GM19351 (cell line): ENCODE results near the gene MTARC2.

Source experiments
- ATAC-seq: cut with Tn5 transposase; IDR thresholded peaks from one replicate; pipeline ENCODE4 v1.9.1; 2021; ENCODE audit warnings: mild to moderate bottlenecking, moderate library complexity; ENCODE audit not compliant: unreplicated experiment

MTARC2 gene

DNA sequence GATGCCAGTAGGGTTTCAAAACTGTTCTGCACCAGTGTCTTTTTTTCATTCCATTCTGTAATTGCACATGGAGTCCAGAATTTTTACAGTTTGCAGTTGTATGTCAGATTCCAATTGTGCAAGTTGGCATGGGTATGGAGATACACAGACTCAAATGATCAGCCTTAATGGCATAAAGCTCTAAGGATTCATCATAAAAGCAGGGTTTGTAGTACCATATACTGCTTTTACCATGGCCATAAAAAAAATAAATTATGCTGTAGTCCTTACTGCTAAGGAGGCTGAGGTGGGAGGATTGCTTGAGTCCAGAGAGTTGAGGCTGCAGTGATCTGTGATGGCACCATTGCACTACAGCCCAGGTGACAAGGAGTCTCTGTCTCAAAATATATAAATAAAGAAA lies 48.9 kb downstream of the MTARC2 start:
- no peak for ATAC-seq

- ATAC-seq = no peak
Observed at GRCh38 chr1:220797553-220797952, 49.4 kb downstream of the MTARC2 start.

- ATAC-seq = no peak
Observed at GRCh38 chr1:220798338-220798737, 50.2 kb downstream of the MTARC2 start.

GRCh38 chr1:220800262-220800661 lies 52.1 kb downstream of the MTARC2 start:
- no peak for ATAC-seq

GRCh38 chr1:220803401-220804201 lies 55.5 kb downstream of the MTARC2 start:
- no peak for ATAC-seq

- ATAC-seq = no peak
Observed at GRCh38 chr1:220804202-220804586, 56.1 kb downstream of the MTARC2 start.

DNA sequence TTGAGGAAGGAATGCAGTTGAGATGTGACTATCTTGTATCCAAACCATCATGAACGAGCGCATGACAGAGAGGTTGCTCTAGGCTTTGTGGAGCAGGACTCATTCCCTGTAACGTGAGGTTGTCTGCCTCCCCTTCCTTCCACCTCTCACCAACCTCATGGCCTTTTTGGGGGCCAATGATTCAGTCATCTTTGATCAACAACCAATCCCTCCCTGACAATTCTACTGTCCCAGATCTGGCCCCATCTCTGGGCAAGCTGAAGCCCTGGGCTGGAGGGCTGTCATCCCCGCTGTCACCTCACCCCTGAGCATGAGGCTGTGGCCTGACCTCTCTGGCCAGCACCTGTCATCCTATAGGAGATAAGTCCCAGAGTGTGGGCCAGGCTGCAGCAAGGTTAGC lies 58.3 kb downstream of the MTARC2 start:
- ATAC-seq = no peak

DNA sequence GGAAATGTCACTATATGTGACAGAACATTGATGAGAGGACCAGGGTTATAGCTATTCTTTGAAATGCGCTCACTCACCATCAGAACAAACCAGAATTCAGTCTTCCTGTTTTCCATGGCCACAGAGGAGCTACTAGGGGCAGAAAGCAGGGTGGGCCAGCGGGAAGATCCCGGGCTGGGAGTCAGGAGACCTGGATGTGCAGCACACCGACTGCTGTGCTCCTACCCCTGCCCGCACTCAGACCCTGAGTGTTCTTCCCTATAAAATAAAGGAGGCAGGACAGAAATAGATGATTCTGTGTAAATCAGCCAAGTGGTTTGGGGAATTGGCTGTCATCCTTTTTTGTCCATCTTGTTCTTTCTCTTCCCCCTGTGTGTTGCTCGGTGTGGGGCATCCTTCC lies 59.6 kb downstream of the MTARC2 start:
- ATAC-seq = no peak

DNA sequence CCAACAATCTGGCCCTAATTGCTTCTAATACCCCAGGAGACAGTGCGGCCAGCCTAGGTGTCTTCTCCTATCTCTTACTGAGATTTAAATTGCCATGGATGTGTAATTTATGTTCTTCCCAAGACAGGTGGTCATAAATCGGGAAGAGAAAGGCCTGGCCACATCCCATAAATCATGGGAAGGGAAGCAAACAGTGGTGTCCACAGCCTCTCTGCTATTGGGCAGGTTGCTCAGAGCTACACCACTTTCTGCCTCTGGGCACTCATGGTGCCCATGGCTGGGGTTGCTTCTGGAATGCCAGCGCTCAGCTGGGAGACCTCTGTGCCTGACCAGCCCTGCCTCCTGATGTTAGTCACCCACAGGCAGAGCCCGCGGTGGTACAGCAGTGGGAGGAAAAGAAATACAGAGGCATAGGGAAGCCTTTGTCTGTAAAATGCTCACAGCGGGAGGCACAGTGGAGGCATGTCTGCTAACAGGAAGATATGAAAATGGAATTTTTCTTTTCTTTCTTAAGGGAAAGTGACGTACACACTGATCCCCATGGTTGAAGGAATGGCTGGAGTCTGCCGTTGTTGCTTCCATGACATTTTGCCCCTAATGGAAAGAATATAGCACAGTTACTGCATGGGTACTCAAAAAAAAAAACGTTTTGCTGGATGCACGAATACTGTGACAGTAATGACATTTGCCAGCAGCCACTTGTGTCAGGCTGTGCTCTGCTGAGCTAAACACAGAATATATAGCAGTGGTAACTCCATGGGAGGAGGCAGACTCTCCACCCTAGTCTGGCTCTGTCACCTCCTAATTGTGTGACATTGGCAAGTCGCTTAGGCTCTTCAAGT lies 60.4 kb downstream of the MTARC2 start:
- no peak for ATAC-seq

DNA sequence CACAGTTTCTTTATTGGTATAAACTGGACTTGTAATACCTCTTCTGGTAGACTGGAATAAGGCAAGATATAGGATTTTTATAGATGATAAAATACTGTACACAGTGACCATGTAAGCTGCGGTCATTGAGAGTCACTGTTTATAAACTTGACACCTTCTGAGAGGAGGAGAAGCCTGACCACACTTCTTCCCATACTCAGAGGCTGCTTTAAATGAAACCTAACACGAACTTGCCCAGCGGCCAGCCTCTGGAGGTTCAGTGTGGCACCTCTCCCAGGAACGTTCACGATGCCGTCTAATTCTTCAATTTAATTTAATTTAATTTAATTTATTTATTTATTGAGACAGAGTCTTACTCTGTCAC lies 61.0 kb downstream of the MTARC2 start:
- ATAC-seq = no peak

DNA sequence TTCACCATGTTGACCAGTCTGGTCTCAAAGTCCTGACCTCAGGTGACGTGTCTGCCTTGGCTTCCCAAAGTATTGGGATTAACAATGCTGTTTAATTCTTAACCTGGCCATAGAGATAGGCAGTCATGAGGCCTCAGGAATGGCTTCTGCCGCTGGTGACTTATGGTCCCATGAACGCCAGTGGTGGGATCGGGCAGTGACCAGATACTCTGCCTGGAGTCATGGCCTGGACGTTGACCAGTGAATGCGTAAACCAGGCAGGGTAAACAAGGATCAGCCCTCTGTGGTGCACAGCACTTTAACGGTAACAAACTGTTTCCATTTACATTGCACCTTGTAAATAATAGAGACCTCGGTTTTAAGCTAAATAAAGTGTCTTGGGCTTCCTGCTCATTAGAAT lies 61.6 kb downstream of the MTARC2 start:
- ATAC-seq = peak; percentile 2

DNA sequence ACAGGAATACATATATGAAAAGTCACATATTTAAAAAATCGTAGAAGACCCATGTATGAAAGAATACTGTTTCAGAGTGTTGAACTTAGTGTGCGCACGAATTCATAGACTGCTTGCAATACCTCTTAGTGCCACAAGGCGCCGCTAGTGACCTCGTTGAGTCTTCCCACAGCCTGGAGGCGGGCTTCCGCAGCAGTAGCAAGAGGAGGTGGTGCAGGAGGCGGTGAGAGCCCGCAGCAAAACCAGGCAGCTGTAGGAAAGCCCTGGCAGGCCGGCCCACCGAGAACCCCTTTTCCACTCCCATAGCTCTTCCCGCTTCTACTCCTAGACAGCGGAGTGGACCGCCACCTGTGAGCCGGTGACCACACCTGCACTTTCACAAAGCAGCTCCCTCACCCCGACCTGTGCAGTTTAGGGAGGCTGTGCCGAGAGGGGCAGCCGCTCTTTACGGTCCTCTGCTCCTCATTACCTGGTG lies 62.1 kb downstream of the MTARC2 start:
- ATAC-seq = peak; percentile 95

DNA sequence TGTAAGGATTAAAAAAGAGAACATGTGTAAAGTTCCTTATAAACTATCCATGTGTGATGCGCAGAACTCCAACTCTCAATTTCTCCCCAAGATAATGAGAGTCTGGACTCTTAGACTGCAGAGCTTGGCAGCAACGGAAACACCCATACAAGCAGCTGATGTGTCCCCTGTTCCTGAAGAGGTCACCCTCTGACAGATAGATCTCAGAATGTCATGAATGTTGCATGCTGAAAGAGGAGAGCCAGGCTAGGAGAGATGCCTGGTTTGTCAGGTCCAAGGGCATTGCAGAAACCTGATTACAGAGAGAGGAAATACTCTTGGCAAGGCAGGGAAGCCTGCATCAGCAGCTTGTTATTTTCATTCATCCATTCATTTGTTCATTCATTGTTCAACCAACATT lies 62.8 kb downstream of the MTARC2 start:
- no peak for ATAC-seq

GRCh38 chr1:220811695-220812094 lies 63.6 kb downstream of the MTARC2 start:
- no peak for ATAC-seq

- no peak for ATAC-seq
Observed at GRCh38 chr1:220812308-220812707, 64.2 kb downstream of the MTARC2 start.

GRCh38 chr1:220813013-220813412 lies 64.9 kb downstream of the MTARC2 start:
- no peak for ATAC-seq

GRCh38 chr1:220815409-220815808 lies 67.3 kb downstream of the MTARC2 start:
- no peak for ATAC-seq

GRCh38 chr1:220817907-220818306 lies 69.8 kb downstream of the MTARC2 start:
- ATAC-seq = no peak

- ATAC-seq = no peak
Observed at GRCh38 chr1:220818421-220819173, 70.5 kb downstream of the MTARC2 start.

DNA sequence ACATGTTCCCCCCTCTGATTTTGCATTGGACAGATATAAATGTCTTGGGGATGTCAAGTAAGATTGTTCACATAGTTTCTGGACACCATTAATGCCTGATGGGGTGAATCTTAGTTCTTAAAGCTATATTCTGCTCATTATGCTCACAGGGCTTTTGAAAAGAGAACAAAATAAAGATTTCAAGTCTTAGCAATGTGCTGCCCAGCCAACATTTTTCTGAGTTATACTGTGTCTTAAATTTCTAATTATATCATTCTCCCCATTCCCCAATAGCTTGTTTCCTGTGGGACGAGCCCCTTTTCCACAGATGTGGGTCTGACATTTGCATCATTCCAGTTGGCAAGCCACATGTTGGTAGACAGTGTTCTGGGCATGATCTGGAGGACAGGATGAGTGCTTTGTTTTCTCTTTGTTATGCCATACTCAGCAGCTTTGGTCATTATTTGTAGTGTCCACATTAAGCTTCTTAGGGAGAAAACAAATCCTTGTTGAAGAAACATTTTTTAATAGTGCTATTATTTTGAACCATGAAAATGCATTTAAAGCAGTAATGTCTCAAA lies 71.4 kb downstream of the MTARC2 start:
- ATAC-seq = no peak
